Lung (tissue), 16 donors: ENCODE measurements around the gene ADGRA1. TPM values are rescaled to one million over a fixed set of nuclear protein-coding genes. Genes with fewer than 3 reads are reported as not detected.

Source experiments
- ATAC-seq: fragments of 200-7000 bp; cut with Tn5 transposase; one replicate; pipeline ENCODE4 v1.9.1; 2020; ENCODE audit warnings: moderate number of reproducible peaks; ENCODE audit not compliant: insufficient read depth, low FRiP score
- DNase-seq, 3 donors: peaks; one replicate each; pipeline ENCODE4 v3.0.0-alpha.2; 2013 to 2017
- H3K27ac ChIP-seq, 2 donors: one replicate each; pipeline ENCODE4 v1.5.1; 2013; ENCODE audit warnings: mild to moderate bottlenecking in 2 of 2, moderate library complexity in 2 of 2, control low read depth in 1 of 2, inconsistent platforms in 1 of 2, low read depth in 1 of 2, low read length in 1 of 2
- H3K27me3 ChIP-seq, 3 donors: one replicate each; pipeline ENCODE4 v1.5.1; 2013; ENCODE audit warnings: low read length in 2 of 3; ENCODE audit not compliant: control insufficient read depth in 3 of 3, insufficient read depth in 3 of 3
- H3K36me3 ChIP-seq, 4 donors: one replicate each; pipeline ENCODE4 v1.5.1; 2013; ENCODE audit warnings: low read length in 4 of 4, mild to moderate bottlenecking in 1 of 4, moderate library complexity in 1 of 4; ENCODE audit not compliant: control insufficient read depth in 4 of 4, insufficient read depth in 4 of 4
- H3K4me1 ChIP-seq, 5 donors: one replicate each; pipeline ENCODE4 v1.5.1; 2013; ENCODE audit warnings: low read length in 5 of 5, mild to moderate bottlenecking in 2 of 5, moderate library complexity in 1 of 5; ENCODE audit not compliant: control insufficient read depth in 5 of 5, insufficient read depth in 5 of 5
- H3K4me3 ChIP-seq: one replicate; pipeline ENCODE4 v1.5.1; 2013; ENCODE audit warnings: mild to moderate bottlenecking, control low read depth, moderate library complexity
- H3K9ac ChIP-seq, 2 donors: one replicate each; pipeline ENCODE4 v1.5.1; 2013; ENCODE audit warnings: low read length in 2 of 2, control low read depth in 1 of 2; ENCODE audit not compliant: insufficient read depth in 1 of 2
- H3K9me3 ChIP-seq, 4 donors: one replicate each; pipeline ENCODE4 v1.5.1; 2013; ENCODE audit warnings: low read length in 3 of 4, mild to moderate bottlenecking in 1 of 4, moderate library complexity in 1 of 4; ENCODE audit not compliant: control insufficient read depth in 4 of 4, insufficient read depth in 3 of 4
- WGBS, 2 donors: extraction: QIAGEN DNeasy Blood & Tissue Kit; methylation state at CpG; one replicate each; pipeline ENCODE4 v1.1.7; 2013; 5-methylcytosine and 5-hydroxymethylcytosine counted together
- long read RNA-seq, 5 donors: transcript quantifications; one replicate each; lab custom pipeline, GENCODE V29; 2026
- polyA plus RNA-seq, 2 donors: library from polyadenylated mRNA; stranded (reverse); fragments of 200-250 nt; gene quantifications; one replicate each; pipeline ENCODE4 v1.2.1, GENCODE V29; 2013
- total RNA-seq, 2 donors: library from RNA; depleted of rRNA in 1 of 2; stranded (reverse); fragments of >200 nt in 1 of 2; gene quantifications; one replicate each; pipeline ENCODE4 v1.2.1, GENCODE V29; 2014 to 2021
- TF ChIP-seq, protein P1 (sequence below): IDR thresholded peaks from 2 replicates; pipeline ENCODE4 v1.5.1; 2012; ENCODE audit warnings: mild to moderate bottlenecking; ENCODE audit errors: control extremely low read depth, extremely low read depth
- donor health status: control.
- donor health status: control.
- donor health status: Bipolar disorder and iron deficiency.
- donor health status: healthy.
- donor health status: DM: yes; HTN: yes; CAD: no.

Gene ADGRA1, protein sequence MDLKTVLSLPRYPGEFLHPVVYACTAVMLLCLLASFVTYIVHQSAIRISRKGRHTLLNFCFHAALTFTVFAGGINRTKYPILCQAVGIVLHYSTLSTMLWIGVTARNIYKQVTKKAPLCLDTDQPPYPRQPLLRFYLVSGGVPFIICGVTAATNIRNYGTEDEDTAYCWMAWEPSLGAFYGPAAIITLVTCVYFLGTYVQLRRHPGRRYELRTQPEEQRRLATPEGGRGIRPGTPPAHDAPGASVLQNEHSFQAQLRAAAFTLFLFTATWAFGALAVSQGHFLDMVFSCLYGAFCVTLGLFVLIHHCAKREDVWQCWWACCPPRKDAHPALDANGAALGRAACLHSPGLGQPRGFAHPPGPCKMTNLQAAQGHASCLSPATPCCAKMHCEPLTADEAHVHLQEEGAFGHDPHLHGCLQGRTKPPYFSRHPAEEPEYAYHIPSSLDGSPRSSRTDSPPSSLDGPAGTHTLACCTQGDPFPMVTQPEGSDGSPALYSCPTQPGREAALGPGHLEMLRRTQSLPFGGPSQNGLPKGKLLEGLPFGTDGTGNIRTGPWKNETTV
- 1 to 10 TPM in 1 of 2 donors, under 1 TPM in 1; 0.23 to 1.3 TPM for total RNA-seq
- polyA plus RNA-seq: under 1 TPM; 0.05 to 0.18 TPM
- long read RNA-seq, donor 1: 0 reads
- long read RNA-seq, donor 2: 0 reads
- long read RNA-seq, donor 3: 0 reads
- long read RNA-seq, donor 4: 0 reads
- long read RNA-seq, donor 5: 0 reads

DNA sequence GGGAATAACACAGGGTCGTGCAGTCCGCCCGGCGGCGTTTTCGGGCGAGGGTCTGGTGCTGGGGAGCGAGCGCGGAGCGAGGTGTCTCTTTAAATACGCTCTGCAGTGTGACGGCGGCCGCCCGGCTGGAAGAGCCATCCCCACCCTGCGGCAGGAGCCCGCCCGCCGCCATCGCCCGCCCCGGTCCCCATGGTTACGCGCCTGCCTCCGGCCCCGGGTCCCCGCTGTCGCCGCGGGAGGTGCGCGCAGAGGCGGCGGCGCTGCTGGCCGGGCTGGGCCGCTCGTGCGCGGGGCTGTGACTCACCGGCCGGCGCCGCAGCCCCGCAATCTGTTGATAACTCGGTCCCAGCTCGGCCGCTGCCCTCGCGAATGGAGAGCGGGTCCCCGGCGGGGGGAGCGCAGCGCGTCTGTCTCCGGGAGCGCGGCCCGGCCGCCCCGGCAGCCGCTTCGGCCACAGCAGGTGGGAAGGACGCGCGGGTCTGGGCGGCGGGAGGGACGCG is at the start of gene ADGRA1:
Gene ADGRA1 (plus strand): TSS at position 246 of the 500 bp plus-strand sequence. CDS start 986 bp downstream, outside the sequence.
- no peak for ATAC-seq
- H3K9me3 ChIP-seq: peaks cover 0 to 4% (median 0%) of the 10 kb centered on the region in 4 donors
- DNase-seq: no peak
- H3K27ac ChIP-seq: no peak within 1 kb of the TSS
- no peak within 1 kb of the TSS for H3K9ac ChIP-seq
- TF ChIP-seq, protein P1, sequence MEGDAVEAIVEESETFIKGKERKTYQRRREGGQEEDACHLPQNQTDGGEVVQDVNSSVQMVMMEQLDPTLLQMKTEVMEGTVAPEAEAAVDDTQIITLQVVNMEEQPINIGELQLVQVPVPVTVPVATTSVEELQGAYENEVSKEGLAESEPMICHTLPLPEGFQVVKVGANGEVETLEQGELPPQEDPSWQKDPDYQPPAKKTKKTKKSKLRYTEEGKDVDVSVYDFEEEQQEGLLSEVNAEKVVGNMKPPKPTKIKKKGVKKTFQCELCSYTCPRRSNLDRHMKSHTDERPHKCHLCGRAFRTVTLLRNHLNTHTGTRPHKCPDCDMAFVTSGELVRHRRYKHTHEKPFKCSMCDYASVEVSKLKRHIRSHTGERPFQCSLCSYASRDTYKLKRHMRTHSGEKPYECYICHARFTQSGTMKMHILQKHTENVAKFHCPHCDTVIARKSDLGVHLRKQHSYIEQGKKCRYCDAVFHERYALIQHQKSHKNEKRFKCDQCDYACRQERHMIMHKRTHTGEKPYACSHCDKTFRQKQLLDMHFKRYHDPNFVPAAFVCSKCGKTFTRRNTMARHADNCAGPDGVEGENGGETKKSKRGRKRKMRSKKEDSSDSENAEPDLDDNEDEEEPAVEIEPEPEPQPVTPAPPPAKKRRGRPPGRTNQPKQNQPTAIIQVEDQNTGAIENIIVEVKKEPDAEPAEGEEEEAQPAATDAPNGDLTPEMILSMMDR: no peak
- peaks cover 34 to 68% (median 38%) of the 10 kb centered on the region in 3 donors for H3K27me3 ChIP-seq
- no peak within 1 kb of the TSS for H3K4me3 ChIP-seq
- no peaks in the 10 kb centered on the region for H3K36me3 ChIP-seq
- H3K4me1 ChIP-seq: peaks cover 0 to 4% (median 0%) of the 10 kb centered on the region in 5 donors
- WGBS, 2 donors: 2% methylated on average over 35 to 72 of the region's 72 CpGs

DNA sequence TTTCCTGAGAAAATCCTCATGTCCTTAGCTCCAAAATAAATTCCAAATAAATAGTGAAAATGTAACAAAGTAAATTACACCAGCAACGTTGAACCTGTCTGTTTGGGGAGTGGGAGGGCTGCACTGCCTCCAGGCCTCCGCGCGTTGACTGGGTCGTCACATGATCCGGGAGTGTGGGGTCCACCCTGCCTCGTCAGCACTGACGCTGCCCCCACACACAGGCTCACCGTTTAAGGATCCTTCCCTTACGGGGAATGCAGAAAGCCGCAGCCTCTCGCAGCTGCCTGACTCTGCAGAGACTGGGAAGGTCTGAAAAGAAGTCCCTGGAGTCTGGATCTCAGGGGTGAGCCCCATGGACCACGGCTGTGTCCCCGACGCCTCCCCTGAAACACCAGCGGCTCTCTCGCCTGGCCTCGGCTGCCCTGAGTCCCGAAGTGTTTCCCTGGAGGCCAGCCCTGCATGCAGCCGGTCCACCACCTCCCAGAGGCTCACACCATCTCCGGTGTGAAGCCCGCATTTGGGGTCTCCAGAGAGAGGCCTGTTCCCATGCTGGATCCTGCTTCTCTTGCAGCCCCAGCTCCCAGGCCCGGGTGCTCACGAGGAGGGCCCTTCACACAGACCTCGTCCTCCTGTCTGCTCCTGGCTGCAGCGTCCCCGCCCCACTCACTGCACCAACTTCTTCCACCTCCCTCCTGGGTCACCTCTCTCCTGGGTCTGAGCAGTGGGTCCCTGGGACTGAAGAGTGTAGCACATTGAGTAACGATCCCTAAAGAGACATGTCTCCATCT is 49.5 kb upstream of the ADGRA1 start:
- no peak overlapping the region for H3K4me3 ChIP-seq
- no peak for ATAC-seq
- H3K27me3 ChIP-seq: peaks cover 0 to 40% (median 12%) of the 10 kb centered on the region in 3 donors
- no peak for DNase-seq
- H3K9me3 ChIP-seq: no peaks in the 10 kb centered on the region
- no peak overlapping the region for H3K9ac ChIP-seq
- no peaks in the 10 kb centered on the region for H3K36me3 ChIP-seq
- WGBS, 2 donors: 71 to 88% methylated on average over 28 of the region's 28 CpGs
- no peaks in the 10 kb centered on the region for H3K4me1 ChIP-seq
- TF ChIP-seq, protein P1: no peak
- H3K27ac ChIP-seq: no peak overlapping the region

DNA sequence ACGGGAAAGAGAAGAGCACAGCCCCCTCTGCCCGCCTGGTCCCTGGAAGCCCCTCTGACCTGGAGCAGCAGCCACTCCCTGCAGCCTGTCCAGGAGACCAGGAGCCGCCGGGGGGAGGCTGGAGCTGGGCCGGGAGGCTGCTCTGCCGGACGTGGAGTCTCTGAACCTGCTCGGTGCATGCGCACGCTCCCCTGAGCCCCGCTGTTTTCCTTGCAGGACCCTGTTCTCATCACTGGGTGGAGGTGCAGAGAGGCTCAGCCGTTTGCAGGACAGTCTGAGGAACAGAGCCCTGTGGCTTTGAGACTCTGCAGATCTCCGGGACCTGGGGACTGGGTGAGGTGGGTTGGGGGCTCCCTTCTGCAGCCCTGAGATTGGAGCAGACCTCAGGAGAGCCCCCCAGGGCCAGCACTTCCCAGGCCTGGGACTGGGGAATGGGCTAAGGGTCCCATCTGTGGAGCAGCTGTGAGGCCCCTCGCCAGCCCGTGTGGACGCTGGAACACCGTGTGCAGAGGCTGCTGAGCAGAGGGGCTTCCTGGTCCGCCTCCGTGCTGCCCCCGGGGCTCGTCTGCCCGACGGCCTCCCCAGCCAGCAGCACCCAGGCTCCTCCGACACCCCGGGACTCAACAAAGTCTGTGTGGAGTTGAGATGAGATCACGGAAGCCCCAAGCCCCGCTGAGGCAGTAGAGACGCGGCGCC is 48.5 kb upstream of the ADGRA1 start:
- no peak overlapping the region for H3K4me3 ChIP-seq
- H3K9ac ChIP-seq: no peak overlapping the region
- H3K4me1 ChIP-seq: no peaks in the 10 kb centered on the region
- no peak overlapping the region for H3K27ac ChIP-seq
- peaks cover 3 to 43% (median 12%) of the 10 kb centered on the region in 3 donors for H3K27me3 ChIP-seq
- ATAC-seq: no peak
- H3K9me3 ChIP-seq: no peaks in the 10 kb centered on the region
- 44 to 60% methylated on average over 30 of the region's 30 CpGs for WGBS, 2 donors
- no peaks in the 10 kb centered on the region for H3K36me3 ChIP-seq
- no peak for DNase-seq
- TF ChIP-seq, protein P1: no peak
